ENCODE measurements around the gene STK24. TPM values are rescaled to one million over a fixed set of nuclear protein-coding genes. Genes with fewer than 3 reads are reported as not detected.

The STK24 gene
- polyA plus RNA-seq, 1 of the 3 experiments (the other 2 are of a cell fraction), result 30.5 TPM

DNA sequence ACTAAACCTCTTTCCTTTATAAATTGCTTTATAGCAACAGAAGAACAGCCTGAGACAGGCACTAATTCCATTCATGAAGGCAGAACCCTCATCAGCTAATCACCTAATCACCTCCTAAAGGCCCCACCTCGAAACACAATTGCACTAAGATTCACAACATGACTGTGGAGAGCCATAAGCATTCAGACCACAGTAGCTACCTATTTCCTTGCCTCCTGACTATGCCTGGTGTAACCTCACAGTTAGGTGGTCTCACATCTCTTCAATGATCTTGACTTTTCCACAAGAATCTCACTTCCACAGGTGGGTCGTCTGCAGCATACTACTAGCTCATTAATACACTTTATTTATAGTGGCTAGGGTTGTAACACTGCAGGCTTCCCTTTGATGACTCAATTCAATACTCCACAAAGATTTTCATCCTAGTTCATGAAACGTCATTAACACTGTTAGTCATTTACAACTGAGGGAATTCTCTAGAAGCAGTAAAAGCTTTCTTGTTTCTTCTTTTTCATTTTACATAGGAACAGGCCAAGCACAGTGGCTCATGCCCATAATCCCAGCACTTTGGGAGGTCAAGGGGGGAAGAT, 27.1 kb downstream of the STK24 start:
- 94% methylated on average over 3 of the region's 3 CpGs for WGBS (ENCODE audit: low lambda C conversion rate)
- no peak overlapping the region for H3K9ac ChIP-seq
- H3F3A ChIP-seq (replicated peaks; ENCODE audit: insufficient read depth), result no peaks in the 10 kb centered on the region
- H3K9me3 ChIP-seq, result no peaks in the 10 kb centered on the region
- no peak overlapping the region for H3K27ac ChIP-seq (ENCODE audit: low read depth in 2 of 2, low read length in 1 of 2)
- H4K20me1 ChIP-seq (ENCODE audit: insufficient read depth), result peaks cover 68% of the 10 kb centered on the region
- no peak overlapping the region for H3K4me3 ChIP-seq (ENCODE audit: low read depth in 2 of 2, low read length in 1 of 2)
- ChIA-PET CTCF (interaction anchor here (1.1 kb wide), 1 partner anchor 13 kb away, joined by 3 read pairs; no protein-coding TSS in a partner anchor), POLR2A (no interaction called here)
- H3K4me1 ChIP-seq (ENCODE audit: control insufficient read depth in 1 of 2, insufficient read depth in 2 of 2, low read depth in 1 of 2, low read length in 1 of 2), result peaks cover 0 to 7% of the 10 kb centered on the region in 2 experiments; a peak in 1 of 4 replicates
- DNase-seq, result no peak
- no peaks in the 10 kb centered on the region for H3K9me2 ChIP-seq
- H3K4me2 ChIP-seq, result no peak overlapping the region
- no peaks in the 10 kb centered on the region for H3K27me3 ChIP-seq (ENCODE audit: insufficient read depth)
- peaks cover 98% of the 10 kb centered on the region for H3K79me2 ChIP-seq (ENCODE audit: insufficient read depth)
- TF ChIP-seq, protein P1, sequence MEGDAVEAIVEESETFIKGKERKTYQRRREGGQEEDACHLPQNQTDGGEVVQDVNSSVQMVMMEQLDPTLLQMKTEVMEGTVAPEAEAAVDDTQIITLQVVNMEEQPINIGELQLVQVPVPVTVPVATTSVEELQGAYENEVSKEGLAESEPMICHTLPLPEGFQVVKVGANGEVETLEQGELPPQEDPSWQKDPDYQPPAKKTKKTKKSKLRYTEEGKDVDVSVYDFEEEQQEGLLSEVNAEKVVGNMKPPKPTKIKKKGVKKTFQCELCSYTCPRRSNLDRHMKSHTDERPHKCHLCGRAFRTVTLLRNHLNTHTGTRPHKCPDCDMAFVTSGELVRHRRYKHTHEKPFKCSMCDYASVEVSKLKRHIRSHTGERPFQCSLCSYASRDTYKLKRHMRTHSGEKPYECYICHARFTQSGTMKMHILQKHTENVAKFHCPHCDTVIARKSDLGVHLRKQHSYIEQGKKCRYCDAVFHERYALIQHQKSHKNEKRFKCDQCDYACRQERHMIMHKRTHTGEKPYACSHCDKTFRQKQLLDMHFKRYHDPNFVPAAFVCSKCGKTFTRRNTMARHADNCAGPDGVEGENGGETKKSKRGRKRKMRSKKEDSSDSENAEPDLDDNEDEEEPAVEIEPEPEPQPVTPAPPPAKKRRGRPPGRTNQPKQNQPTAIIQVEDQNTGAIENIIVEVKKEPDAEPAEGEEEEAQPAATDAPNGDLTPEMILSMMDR (IDR thresholded peaks at IDR 0.05), result no peak
- no peak for TF ChIP-seq RXRA (IDR thresholded peaks at IDR 0.05; ENCODE audit: borderline replicate concordance, low read depth)
- TF ChIP-seq, protein P2, sequence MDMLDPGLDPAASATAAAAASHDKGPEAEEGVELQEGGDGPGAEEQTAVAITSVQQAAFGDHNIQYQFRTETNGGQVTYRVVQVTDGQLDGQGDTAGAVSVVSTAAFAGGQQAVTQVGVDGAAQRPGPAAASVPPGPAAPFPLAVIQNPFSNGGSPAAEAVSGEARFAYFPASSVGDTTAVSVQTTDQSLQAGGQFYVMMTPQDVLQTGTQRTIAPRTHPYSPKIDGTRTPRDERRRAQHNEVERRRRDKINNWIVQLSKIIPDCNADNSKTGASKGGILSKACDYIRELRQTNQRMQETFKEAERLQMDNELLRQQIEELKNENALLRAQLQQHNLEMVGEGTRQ (IDR thresholded peaks at IDR 0.05; ENCODE audit: borderline replicate concordance, low read depth, low read length), result no peak
- no peak for TF ChIP-seq POLR2AphosphoS5 (IDR thresholded peaks at IDR 0.05; ENCODE audit: low read depth, low read length)
- TF ChIP-seq, protein P3, sequence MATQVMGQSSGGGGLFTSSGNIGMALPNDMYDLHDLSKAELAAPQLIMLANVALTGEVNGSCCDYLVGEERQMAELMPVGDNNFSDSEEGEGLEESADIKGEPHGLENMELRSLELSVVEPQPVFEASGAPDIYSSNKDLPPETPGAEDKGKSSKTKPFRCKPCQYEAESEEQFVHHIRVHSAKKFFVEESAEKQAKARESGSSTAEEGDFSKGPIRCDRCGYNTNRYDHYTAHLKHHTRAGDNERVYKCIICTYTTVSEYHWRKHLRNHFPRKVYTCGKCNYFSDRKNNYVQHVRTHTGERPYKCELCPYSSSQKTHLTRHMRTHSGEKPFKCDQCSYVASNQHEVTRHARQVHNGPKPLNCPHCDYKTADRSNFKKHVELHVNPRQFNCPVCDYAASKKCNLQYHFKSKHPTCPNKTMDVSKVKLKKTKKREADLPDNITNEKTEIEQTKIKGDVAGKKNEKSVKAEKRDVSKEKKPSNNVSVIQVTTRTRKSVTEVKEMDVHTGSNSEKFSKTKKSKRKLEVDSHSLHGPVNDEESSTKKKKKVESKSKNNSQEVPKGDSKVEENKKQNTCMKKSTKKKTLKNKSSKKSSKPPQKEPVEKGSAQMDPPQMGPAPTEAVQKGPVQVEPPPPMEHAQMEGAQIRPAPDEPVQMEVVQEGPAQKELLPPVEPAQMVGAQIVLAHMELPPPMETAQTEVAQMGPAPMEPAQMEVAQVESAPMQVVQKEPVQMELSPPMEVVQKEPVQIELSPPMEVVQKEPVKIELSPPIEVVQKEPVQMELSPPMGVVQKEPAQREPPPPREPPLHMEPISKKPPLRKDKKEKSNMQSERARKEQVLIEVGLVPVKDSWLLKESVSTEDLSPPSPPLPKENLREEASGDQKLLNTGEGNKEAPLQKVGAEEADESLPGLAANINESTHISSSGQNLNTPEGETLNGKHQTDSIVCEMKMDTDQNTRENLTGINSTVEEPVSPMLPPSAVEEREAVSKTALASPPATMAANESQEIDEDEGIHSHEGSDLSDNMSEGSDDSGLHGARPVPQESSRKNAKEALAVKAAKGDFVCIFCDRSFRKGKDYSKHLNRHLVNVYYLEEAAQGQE (IDR thresholded peaks at IDR 0.05; ENCODE audit: low read depth, low read length), result no peak
- no peak for TF ChIP-seq EZH2phosphoT487 (IDR thresholded peaks at IDR 0.05; ENCODE audit: borderline replicate concordance, low read depth)
- no peak for TF ChIP-seq GATA2 (CRISPR knock-in tag; IDR thresholded peaks at IDR 0.05)
- no peak for TF ChIP-seq ELF1 (IDR thresholded peaks at IDR 0.05)
- TF ChIP-seq FOXJ3 (CRISPR knock-in tag; IDR thresholded peaks at IDR 0.05), result no peak
- TF ChIP-seq, protein P4, sequence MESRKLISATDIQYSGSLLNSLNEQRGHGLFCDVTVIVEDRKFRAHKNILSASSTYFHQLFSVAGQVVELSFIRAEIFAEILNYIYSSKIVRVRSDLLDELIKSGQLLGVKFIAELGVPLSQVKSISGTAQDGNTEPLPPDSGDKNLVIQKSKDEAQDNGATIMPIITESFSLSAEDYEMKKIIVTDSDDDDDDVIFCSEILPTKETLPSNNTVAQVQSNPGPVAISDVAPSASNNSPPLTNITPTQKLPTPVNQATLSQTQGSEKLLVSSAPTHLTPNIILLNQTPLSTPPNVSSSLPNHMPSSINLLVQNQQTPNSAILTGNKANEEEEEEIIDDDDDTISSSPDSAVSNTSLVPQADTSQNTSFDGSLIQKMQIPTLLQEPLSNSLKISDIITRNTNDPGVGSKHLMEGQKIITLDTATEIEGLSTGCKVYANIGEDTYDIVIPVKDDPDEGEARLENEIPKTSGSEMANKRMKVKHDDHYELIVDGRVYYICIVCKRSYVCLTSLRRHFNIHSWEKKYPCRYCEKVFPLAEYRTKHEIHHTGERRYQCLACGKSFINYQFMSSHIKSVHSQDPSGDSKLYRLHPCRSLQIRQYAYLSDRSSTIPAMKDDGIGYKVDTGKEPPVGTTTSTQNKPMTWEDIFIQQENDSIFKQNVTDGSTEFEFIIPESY (IDR thresholded peaks at IDR 0.05; ENCODE audit: borderline replicate concordance, low read depth), result no peak
- no peak for TF ChIP-seq FOSL2 (IDR thresholded peaks at IDR 0.05; ENCODE audit: borderline replicate concordance, low read depth)
- TF ChIP-seq TAF1 (IDR thresholded peaks at IDR 0.05; ENCODE audit: borderline replicate concordance, low read depth, low read length), result no peak
- no peak for TF ChIP-seq JUND (IDR thresholded peaks at IDR 0.05)
- no peak for TF ChIP-seq CHD2 (IDR thresholded peaks at IDR 0.05; ENCODE audit: low read length, partially characterized antibody)
- TF ChIP-seq, protein P5, sequence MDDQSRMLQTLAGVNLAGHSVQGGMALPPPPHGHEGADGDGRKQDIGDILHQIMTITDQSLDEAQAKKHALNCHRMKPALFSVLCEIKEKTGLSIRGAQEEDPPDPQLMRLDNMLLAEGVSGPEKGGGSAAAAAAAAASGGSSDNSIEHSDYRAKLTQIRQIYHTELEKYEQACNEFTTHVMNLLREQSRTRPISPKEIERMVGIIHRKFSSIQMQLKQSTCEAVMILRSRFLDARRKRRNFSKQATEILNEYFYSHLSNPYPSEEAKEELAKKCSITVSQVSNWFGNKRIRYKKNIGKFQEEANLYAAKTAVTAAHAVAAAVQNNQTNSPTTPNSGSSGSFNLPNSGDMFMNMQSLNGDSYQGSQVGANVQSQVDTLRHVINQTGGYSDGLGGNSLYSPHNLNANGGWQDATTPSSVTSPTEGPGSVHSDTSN (IDR thresholded peaks at IDR 0.05), result no peak
- peaks cover 0 to 5% of the 10 kb centered on the region in 2 experiments for H3K36me3 ChIP-seq (replicated peaks in 1 of 2; ENCODE audit: control insufficient read depth in 1 of 2, insufficient read depth in 2 of 2, low read length in 1 of 2)
- no peak overlapping the region for H2AFZ ChIP-seq (ENCODE audit: low read depth)
